ENCODE measurements around the gene OSBP.

Gene OSBP

GRCh38 chr11:59617876-59618275, 2.3 kb upstream of the OSBP start:
- peaks cover 15 to 26% of the 10 kb centered on the region in 2 donors for H3K4me1 Mint-ChIP-seq (ENCODE audit: low read depth in 2 of 2)
- no peaks in the 10 kb centered on the region for H3K9me3 Mint-ChIP-seq
- H3K36me3 Mint-ChIP-seq (ENCODE audit: insufficient read depth): peaks cover 18% of the 10 kb centered on the region
- ATAC-seq (replicated peaks) (no peak), DNase-seq (no peak)
- no peak overlapping the region for H3K4me3 Mint-ChIP-seq
- no peaks in the 10 kb centered on the region for H3K27me3 Mint-ChIP-seq
- H3K27ac Mint-ChIP-seq: no peak overlapping the region

- H3K4me1 Mint-ChIP-seq (ENCODE audit: low read depth in 2 of 2): peaks cover 25 to 40% of the 10 kb centered on the region in 2 donors
- no peak for ATAC-seq (replicated peaks)
- no peaks in the 10 kb centered on the region for H3K9me3 Mint-ChIP-seq
- no peak for DNase-seq
- peaks cover 18% of the 10 kb centered on the region for H3K36me3 Mint-ChIP-seq (ENCODE audit: insufficient read depth)
- no peaks in the 10 kb centered on the region for H3K27me3 Mint-ChIP-seq
- peak overlapping the region; percentile 92 to 97 for H3K4me3 Mint-ChIP-seq
- H3K27ac Mint-ChIP-seq: peak overlapping the region; percentile 49 to 86
Observed at GRCh38 chr11:59616396-59616982, 915 bp upstream of the OSBP start.

- DNase-seq (peak; percentile 56 to 61 (median 61)), ATAC-seq (replicated peaks) (peak; percentile 20)
- no peaks in the 10 kb centered on the region for H3K27me3 Mint-ChIP-seq
- peak overlapping the region; percentile 49 to 86 for H3K27ac Mint-ChIP-seq
- H3K36me3 Mint-ChIP-seq (ENCODE audit: insufficient read depth): peaks cover 26% of the 10 kb centered on the region
- H3K4me3 Mint-ChIP-seq: peak overlapping the region; percentile 92 to 97
- H3K9me3 Mint-ChIP-seq: no peaks in the 10 kb centered on the region
- peaks cover 27 to 46% of the 10 kb centered on the region in 2 donors for H3K4me1 Mint-ChIP-seq (ENCODE audit: low read depth in 2 of 2)
Observed at GRCh38 chr11:59615120-59615636, 396 bp downstream of the OSBP start.

- Mint-ChIP-seq H3K4me3 (peak overlapping the region; percentile 92 to 97), H3K27me3 (no peaks in the 10 kb centered on the region), H3K36me3 (ENCODE audit: insufficient read depth) (peaks cover 33% of the 10 kb centered on the region), H3K9me3 (no peaks in the 10 kb centered on the region), H3K4me1 (ENCODE audit: low read depth in 2 of 2) (peaks cover 27 to 46% of the 10 kb centered on the region in 2 donors), H3K27ac (peak overlapping the region; percentile 49 to 86)
- ATAC-seq (replicated peaks): no peak
- no peak for DNase-seq
Observed at GRCh38 chr11:59614277-59615119, 1.1 kb downstream of the OSBP start.

- peak overlapping the region in 1 of 2 donors; percentile 42 for H3K4me3 Mint-ChIP-seq
- peak overlapping the region; percentile 5 to 36 for H3K27ac Mint-ChIP-seq
- H3K36me3 Mint-ChIP-seq (ENCODE audit: insufficient read depth): peaks cover 59% of the 10 kb centered on the region
- peaks cover 27 to 66% of the 10 kb centered on the region in 2 donors for H3K4me1 Mint-ChIP-seq (ENCODE audit: low read depth in 2 of 2)
- H3K9me3 Mint-ChIP-seq: no peaks in the 10 kb centered on the region
- H3K27me3 Mint-ChIP-seq: no peaks in the 10 kb centered on the region
- ATAC-seq (replicated peaks) (no peak), DNase-seq (no peak)
Observed at GRCh38 chr11:59611570-59612565, 3.7 kb downstream of the OSBP start.

GRCh38 chr11:59610289-59610688, 5.3 kb downstream of the OSBP start:
- ATAC-seq (replicated peaks) (no peak), DNase-seq (no peak)
- Mint-ChIP-seq H3K4me1 (ENCODE audit: low read depth in 2 of 2) (peaks cover 27 to 69% of the 10 kb centered on the region in 2 donors), H3K36me3 (ENCODE audit: insufficient read depth) (peaks cover 65% of the 10 kb centered on the region), H3K27me3 (no peaks in the 10 kb centered on the region), H3K4me3 (no peak overlapping the region), H3K9me3 (no peaks in the 10 kb centered on the region), H3K27ac (no peak overlapping the region)

- no peak overlapping the region for H3K27ac Mint-ChIP-seq
- no peaks in the 10 kb centered on the region for H3K27me3 Mint-ChIP-seq
- H3K4me3 Mint-ChIP-seq: no peak overlapping the region
- DNase-seq: no peak
- ATAC-seq (replicated peaks): no peak
- peaks cover 80% of the 10 kb centered on the region for H3K36me3 Mint-ChIP-seq (ENCODE audit: insufficient read depth)
- peaks cover 19 to 62% of the 10 kb centered on the region in 2 donors for H3K4me1 Mint-ChIP-seq (ENCODE audit: low read depth in 2 of 2)
- H3K9me3 Mint-ChIP-seq: no peaks in the 10 kb centered on the region
Observed at GRCh38 chr11:59607703-59608454, 7.7 kb downstream of the OSBP start.

- no peaks in the 10 kb centered on the region for H3K27me3 Mint-ChIP-seq
- H3K4me3 Mint-ChIP-seq: no peak overlapping the region
- DNase-seq (no peak), ATAC-seq (replicated peaks) (no peak)
- peaks cover 97% of the 10 kb centered on the region for H3K36me3 Mint-ChIP-seq (ENCODE audit: insufficient read depth)
- no peak overlapping the region for H3K27ac Mint-ChIP-seq
- H3K9me3 Mint-ChIP-seq: no peaks in the 10 kb centered on the region
- H3K4me1 Mint-ChIP-seq (ENCODE audit: low read depth in 2 of 2): peaks cover 8 to 24% of the 10 kb centered on the region in 2 donors
Observed at GRCh38 chr11:59602432-59602831, 13.1 kb downstream of the OSBP start.

- no peaks in the 10 kb centered on the region for H3K27me3 Mint-ChIP-seq
- no peak overlapping the region for H3K4me3 Mint-ChIP-seq
- H3K9me3 Mint-ChIP-seq: no peaks in the 10 kb centered on the region
- DNase-seq: no peak
- no peak overlapping the region for H3K27ac Mint-ChIP-seq
- no peak for ATAC-seq (replicated peaks)
- H3K36me3 Mint-ChIP-seq (ENCODE audit: insufficient read depth): peaks cover 93% of the 10 kb centered on the region
- peaks cover 8 to 22% of the 10 kb centered on the region in 2 donors for H3K4me1 Mint-ChIP-seq (ENCODE audit: low read depth in 2 of 2)
Observed at GRCh38 chr11:59601788-59602187, 13.8 kb downstream of the OSBP start.

- Mint-ChIP-seq H3K9me3 (no peaks in the 10 kb centered on the region), H3K4me1 (ENCODE audit: low read depth in 2 of 2) (peaks cover 13 to 21% of the 10 kb centered on the region in 2 donors), H3K27me3 (no peaks in the 10 kb centered on the region), H3K4me3 (no peak overlapping the region), H3K27ac (no peak overlapping the region), H3K36me3 (ENCODE audit: insufficient read depth) (peaks cover 93% of the 10 kb centered on the region)
- no peak for ATAC-seq (replicated peaks)
- no peak for DNase-seq
Observed at GRCh38 chr11:59600636-59601035, 14.9 kb downstream of the OSBP start.

- no peaks in the 10 kb centered on the region for H3K9me3 Mint-ChIP-seq
- no peak for ATAC-seq (replicated peaks)
- peaks cover 93% of the 10 kb centered on the region for H3K36me3 Mint-ChIP-seq (ENCODE audit: insufficient read depth)
- peaks cover 13 to 21% of the 10 kb centered on the region in 2 donors for H3K4me1 Mint-ChIP-seq (ENCODE audit: low read depth in 2 of 2)
- no peak for DNase-seq
- no peaks in the 10 kb centered on the region for H3K27me3 Mint-ChIP-seq
- no peak overlapping the region for H3K4me3 Mint-ChIP-seq
- H3K27ac Mint-ChIP-seq: no peak overlapping the region
Observed at GRCh38 chr11:59600234-59600633, 15.3 kb downstream of the OSBP start.

GRCh38 chr11:59598961-59599360, 16.6 kb downstream of the OSBP start:
- Mint-ChIP-seq H3K27ac (no peak overlapping the region), H3K36me3 (ENCODE audit: insufficient read depth) (peaks cover 93% of the 10 kb centered on the region), H3K4me1 (ENCODE audit: low read depth in 2 of 2) (peaks cover 10 to 15% of the 10 kb centered on the region in 2 donors), H3K27me3 (no peaks in the 10 kb centered on the region), H3K9me3 (no peaks in the 10 kb centered on the region), H3K4me3 (no peak overlapping the region)
- no peak for ATAC-seq (replicated peaks)
- no peak for DNase-seq

Data from effector memory CD8-positive, alpha-beta T cell (primary cell).